Esophagus squamous epithelium (tissue), 5 donors: ENCODE measurements around the gene HES1. TPM values are rescaled to one million over a fixed set of nuclear protein-coding genes. Genes with fewer than 3 reads are reported as not detected.

Experiments
- DNase-seq: peaks from one replicate; lab custom pipeline; 2025; lab: John Stamatoyannopoulos, UW
- H3K27ac ChIP-seq, 4 donors: fragments of 200-600 bp; sonication (generic); one replicate each; pipeline ENCODE4 v1.5.1; 2016 to 2019; ENCODE audit warnings: mild to moderate bottlenecking in 1 of 4
- H3K27me3 ChIP-seq, 4 donors: fragments of 200-600 bp; sonication (generic); 1 replicate in 3 of 4; 2 replicates in 1 of 4; pipeline versions ENCODE4 v1.5.1 to v1.6.0; 2017 to 2021; ENCODE audit warnings: antibody characterized with exemption in 1 of 4
- H3K36me3 ChIP-seq, 3 donors: fragments of 200-600 bp; sonication (generic); one replicate each; pipeline ENCODE4 v1.5.1; 2016 to 2019
- H3K4me1 ChIP-seq, 3 donors: fragments of 200-600 bp; sonication (generic); one replicate each; pipeline ENCODE4 v1.5.1; 2017 to 2019
- H3K4me3 ChIP-seq, 4 donors: fragments of 200-600 bp; sonication (generic); 1 replicate in 3 of 4; 2 replicates in 1 of 4; pipeline ENCODE4 v1.5.1; 2016 to 2019; ENCODE audit warnings: mild to moderate bottlenecking in 2 of 4, moderate library complexity in 1 of 4
- H3K9me3 ChIP-seq, 3 donors: fragments of 200-600 bp; sonication (generic); one replicate each; pipeline ENCODE4 v1.5.1; 2016 to 2019
- CTCF ChIP-seq, 6 experiments: fragments of 450-650 bp in 4 of 6; fragments of 200-600 bp in 2 of 6; sonication (generic) in 2 of 6; IDR thresholded peaks; one replicate each; pipeline ENCODE4 v1.5.1; 2016 to 2019; ENCODE audit warnings: antibody characterized with exemption in 6 of 6, mild to moderate bottlenecking in 4 of 6, moderate library complexity in 4 of 6
- POLR2A ChIP-seq, 4 donors: fragments of 450-650 bp; IDR thresholded peaks; one replicate each; pipeline ENCODE4 v1.6.1; 2017; ENCODE audit warnings: antibody characterized with exemption in 4 of 4, mild to moderate bottlenecking in 4 of 4, moderate library complexity in 3 of 4
- WGBS, 2 donors: methylation state at CpG; one replicate each; pipeline ENCODE4 v1.1.5; 2018; 5-methylcytosine and 5-hydroxymethylcytosine counted together
- intact Hi-C: fragments of 100-400 bp; cut with DNase I; formaldehyde crosslinking; loops from one replicate; pipeline ENCODE4 v1.15.0; 2022
- total RNA-seq, 4 donors: library from RNA; depleted of rRNA; stranded (reverse); fragments of >200 nt; gene quantifications; one replicate each; pipeline ENCODE4 v1.1.0, GENCODE V29; 2016
- donor health status: DM: yes; HTN: yes; CAD: no.

Gene HES1
- total RNA-seq, 4 donors from 2014 or later, result 38.6 to 92.1 (median 75.4) TPM

DNA sequence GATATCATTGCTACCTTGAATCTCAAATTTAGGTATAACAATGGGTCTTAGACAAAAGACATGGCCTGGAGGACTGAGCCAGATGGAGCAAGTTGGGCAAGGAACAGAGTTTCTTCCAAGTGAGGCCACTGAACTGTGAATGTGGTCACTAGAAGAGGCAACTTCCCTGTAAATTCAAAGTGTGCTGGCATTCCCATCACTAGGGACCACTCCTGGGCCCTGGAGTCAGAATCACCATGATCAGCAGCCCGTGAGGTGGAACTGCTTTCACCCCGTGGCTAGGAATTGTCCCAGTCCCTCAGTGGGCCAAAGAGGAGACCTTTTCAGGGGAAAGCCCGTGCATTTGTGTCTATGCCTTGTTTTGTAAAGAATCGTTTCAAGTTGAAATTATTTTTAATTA is 47.3 kb downstream of the HES1 start:
- Histone ChIP-seq H3K4me1 (peaks cover 0 to 41% (median 12%) of the 10 kb centered on the region in 3 donors), H3K27ac (no peak overlapping the region), H3K36me3 (no peaks in the 10 kb centered on the region), H3K9me3 (no peaks in the 10 kb centered on the region), H3K27me3 (no peaks in the 10 kb centered on the region), H3K4me3 (no peak overlapping the region)
- WGBS, 2 donors, result 84 to 89% methylated on average over 4 of the region's 4 CpGs
- intact Hi-C loops, result no loop called here
- TF ChIP-seq POLR2A (IDR thresholded peaks at IDR 0.05) (no peak), CTCF (IDR thresholded peaks at IDR 0.05) (no peak)
- no peak for DNase-seq

DNA sequence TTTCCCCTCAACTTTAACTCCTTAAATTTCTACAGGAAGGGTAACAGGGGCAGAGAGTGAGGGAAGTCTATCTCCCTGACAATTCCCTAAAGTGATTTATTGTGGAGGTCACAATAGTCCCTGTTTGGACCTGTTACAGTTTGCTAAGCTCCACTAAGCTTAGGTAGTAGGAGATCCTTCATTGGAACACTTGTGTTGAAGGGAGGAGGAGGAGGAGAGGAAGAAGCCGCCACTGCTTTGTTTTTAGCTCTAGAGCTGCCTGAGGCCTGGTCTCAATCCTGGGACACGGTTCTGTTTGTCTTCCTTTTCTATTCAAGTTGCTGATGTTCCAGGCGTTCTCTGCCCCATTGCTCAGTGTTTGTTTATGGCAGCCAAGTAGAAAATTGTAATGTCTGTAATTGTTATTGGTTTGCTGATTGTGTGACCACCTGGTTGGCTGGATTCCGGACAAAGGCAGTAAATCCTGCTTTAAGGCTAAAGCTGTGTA is 48.4 kb downstream of the HES1 start:
- peak overlapping the region in 2 of 4 donors; percentile 45 to 47 for H3K27ac ChIP-seq
- no peaks in the 10 kb centered on the region for H3K36me3 ChIP-seq
- no peak for DNase-seq
- TF ChIP-seq POLR2A (IDR thresholded peaks at IDR 0.05) (no peak), CTCF (IDR thresholded peaks at IDR 0.05) (no peak)
- 36 to 62% methylated on average over 4 of the region's 4 CpGs for WGBS, 2 donors
- intact Hi-C loops, result no loop called here
- peaks cover 0 to 43% (median 21%) of the 10 kb centered on the region in 3 donors for H3K4me1 ChIP-seq
- H3K9me3 ChIP-seq, result no peaks in the 10 kb centered on the region
- H3K4me3 ChIP-seq, result no peak overlapping the region
- H3K27me3 ChIP-seq, result no peaks in the 10 kb centered on the region

DNA sequence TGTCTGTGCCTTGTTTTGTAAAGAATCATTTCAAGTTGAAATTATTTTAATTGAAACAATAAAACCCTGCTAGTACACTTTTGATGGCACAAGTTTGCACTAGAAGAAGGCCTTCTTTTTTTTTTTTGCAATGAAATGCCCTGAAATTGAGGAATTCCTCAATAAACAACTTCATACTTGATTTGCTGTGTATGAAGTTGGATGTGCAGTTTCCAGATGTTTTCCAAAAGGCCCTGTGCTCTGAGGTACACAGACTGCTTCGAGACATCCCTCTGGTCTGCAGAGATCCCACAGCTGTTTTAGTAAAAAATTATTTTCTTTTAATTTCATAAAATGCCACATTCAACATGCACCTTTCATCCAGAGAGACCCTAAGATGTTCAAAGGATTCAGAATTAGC is 48.9 kb downstream of the HES1 start:
- Histone ChIP-seq H3K27me3 (no peaks in the 10 kb centered on the region), H3K36me3 (no peaks in the 10 kb centered on the region), H3K27ac (peak overlapping the region in 2 of 4 donors; percentile 45 to 47), H3K4me1 (peaks cover 0 to 46% (median 23%) of the 10 kb centered on the region in 3 donors), H3K4me3 (no peak overlapping the region), H3K9me3 (no peaks in the 10 kb centered on the region)
- no peak for DNase-seq
- intact Hi-C loops, result no loop called here
- 78 to 80% methylated on average over 1 of the region's 1 CpG for WGBS, 2 donors
- TF ChIP-seq CTCF (IDR thresholded peaks at IDR 0.05), result no peak
- no peak for TF ChIP-seq POLR2A (IDR thresholded peaks at IDR 0.05)

DNA sequence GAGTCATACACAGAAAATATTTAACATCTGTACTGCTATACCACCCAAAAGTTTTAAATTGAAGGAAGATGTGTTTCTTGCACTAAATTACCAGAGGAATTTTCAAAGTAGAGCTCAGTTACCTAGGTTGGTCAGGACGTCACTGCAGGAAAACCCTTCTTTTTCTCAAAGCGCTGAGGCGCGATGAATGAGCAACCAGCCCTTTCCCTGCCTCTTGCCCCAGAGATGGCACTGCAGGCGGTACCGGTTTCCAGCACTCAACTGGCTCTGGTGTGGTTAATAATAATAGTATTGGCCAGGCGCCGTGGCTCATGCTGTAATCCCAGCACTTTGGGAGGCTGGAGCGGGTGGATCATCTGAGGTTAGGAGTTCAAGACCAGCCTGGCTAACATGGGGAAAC is 49.3 kb downstream of the HES1 start:
- no peak for DNase-seq
- 73 to 89% methylated on average over 5 to 9 of the region's 9 CpGs for WGBS, 2 donors
- Histone ChIP-seq H3K36me3 (no peaks in the 10 kb centered on the region), H3K9me3 (no peaks in the 10 kb centered on the region), H3K27me3 (no peaks in the 10 kb centered on the region), H3K4me3 (no peak overlapping the region), H3K27ac (peak overlapping the region in 1 of 4 donors; percentile 45), H3K4me1 (peaks cover 0 to 46% (median 23%) of the 10 kb centered on the region in 3 donors)
- TF ChIP-seq POLR2A (IDR thresholded peaks at IDR 0.05), result no peak
- no peak for TF ChIP-seq CTCF (IDR thresholded peaks at IDR 0.05)
- intact Hi-C loops, result no loop called here

DNA sequence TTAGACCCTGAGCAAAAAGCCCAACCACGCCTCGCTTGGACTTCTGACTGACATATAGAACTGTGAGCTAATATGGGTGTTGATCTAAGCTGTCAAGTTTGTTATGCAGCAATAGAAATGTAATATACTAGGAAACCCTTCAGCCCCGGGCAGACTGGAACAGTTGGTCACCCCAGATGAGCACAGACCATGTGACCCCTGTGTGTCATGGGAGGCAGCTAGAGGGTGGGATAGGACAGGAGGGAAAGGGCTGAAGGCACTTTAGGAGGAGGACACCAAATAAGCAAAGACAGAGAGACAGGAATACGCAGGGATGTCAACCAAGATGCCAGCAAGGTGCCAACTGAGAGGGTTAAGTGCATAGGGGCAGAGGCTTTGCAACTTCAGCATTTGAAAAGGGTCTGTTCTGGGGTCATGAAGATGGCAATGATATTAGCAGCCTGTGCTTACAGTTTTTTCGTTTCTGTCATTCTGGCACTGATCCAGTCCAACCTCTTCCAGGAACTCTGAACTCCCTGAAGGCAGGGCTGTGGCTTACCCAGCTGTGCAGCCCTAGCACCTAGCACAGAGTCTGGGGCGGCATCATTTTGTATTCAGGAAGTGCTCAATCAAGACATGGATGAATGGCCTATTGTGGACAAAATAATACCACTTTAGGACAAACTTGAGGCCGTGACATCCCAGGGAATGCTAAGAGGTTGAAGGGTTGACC is 51.4 kb downstream of the HES1 start:
- WGBS, 2 donors, result 56 to 71% methylated on average over 4 to 5 of the region's 7 CpGs
- TF ChIP-seq CTCF (IDR thresholded peaks at IDR 0.05), result no peak
- TF ChIP-seq POLR2A (IDR thresholded peaks at IDR 0.05), result no peak
- intact Hi-C loops, result no loop called here
- Histone ChIP-seq H3K27ac (peak overlapping the region in 2 of 4 donors; percentile 27 to 63), H3K9me3 (no peaks in the 10 kb centered on the region), H3K27me3 (no peaks in the 10 kb centered on the region), H3K36me3 (no peaks in the 10 kb centered on the region), H3K4me3 (no peak overlapping the region), H3K4me1 (peaks cover 0 to 46% (median 23%) of the 10 kb centered on the region in 3 donors)
- no peak for DNase-seq
